Mucosa of rectum (tissue), 2 donors: Measurements from ENCODE around the gene AXIN2.

ENCODE experiments used
- H3K27ac ChIP-seq, 2 donors: one replicate each; pipeline ENCODE4 v1.7.0; 2013; ENCODE audit warnings: inconsistent platforms in 2 of 2, low read depth in 2 of 2, low read length in 2 of 2
- H3K27me3 ChIP-seq, 2 donors: one replicate each; pipeline ENCODE4 v1.7.0; 2013; ENCODE audit warnings: low read length in 2 of 2; ENCODE audit not compliant: control insufficient read depth in 2 of 2, insufficient read depth in 2 of 2
- H3K36me3 ChIP-seq, 2 donors: one replicate each; pipeline ENCODE4 v1.7.0; 2013; ENCODE audit warnings: low read length in 2 of 2; ENCODE audit not compliant: control insufficient read depth in 2 of 2, insufficient read depth in 2 of 2
- H3K4me1 ChIP-seq, 2 donors: one replicate each; pipeline ENCODE4 v1.7.0; 2013; ENCODE audit warnings: low read length in 2 of 2, mild to moderate bottlenecking in 1 of 2; ENCODE audit not compliant: control insufficient read depth in 2 of 2, insufficient read depth in 2 of 2
- H3K4me3 ChIP-seq, 2 donors: one replicate each; pipeline ENCODE4 v1.7.0; 2013; ENCODE audit warnings: low read length in 2 of 2
- H3K9ac ChIP-seq, 2 donors: one replicate each; pipeline ENCODE4 v1.7.0; 2013; ENCODE audit warnings: low read length in 2 of 2, low read depth in 1 of 2, mild to moderate bottlenecking in 1 of 2
- H3K9me3 ChIP-seq, 2 donors: one replicate each; pipeline ENCODE4 v1.7.0; 2013; ENCODE audit warnings: low read length in 2 of 2; ENCODE audit not compliant: control insufficient read depth in 2 of 2
- donor health status: healthy.
- donor health status: Normal muscosa, but diverticular disease.

AXIN2 gene

GRCh38 chr17:65593855-65594845, 32.7 kb upstream of the AXIN2 start:
- Histone ChIP-seq H3K9ac (no peak overlapping the region), H3K27ac (no peak overlapping the region), H3K4me1 (peaks cover 4 to 7% of the 10 kb centered on the region in 2 donors), H3K4me3 (no peak overlapping the region), H3K36me3 (no peaks in the 10 kb centered on the region), H3K27me3 (no peaks in the 10 kb centered on the region), H3K9me3 (no peaks in the 10 kb centered on the region)

- H3K36me3 ChIP-seq, result no peaks in the 10 kb centered on the region
- no peaks in the 10 kb centered on the region for H3K9me3 ChIP-seq
- no peak overlapping the region for H3K9ac ChIP-seq
- H3K27me3 ChIP-seq, result no peaks in the 10 kb centered on the region
- peaks cover 12 to 15% of the 10 kb centered on the region in 2 donors for H3K4me1 ChIP-seq
- H3K27ac ChIP-seq, result no peak overlapping the region
- H3K4me3 ChIP-seq, result no peak overlapping the region
These were observed 31.8 kb upstream of the AXIN2 start for GRCh38 chr17:65593092-65593854.

GRCh38 chr17:65592125-65592965, 30.9 kb upstream of the AXIN2 start:
- H3K36me3 ChIP-seq, result no peaks in the 10 kb centered on the region
- H3K9ac ChIP-seq, result no peak overlapping the region
- no peak overlapping the region for H3K4me3 ChIP-seq
- no peaks in the 10 kb centered on the region for H3K9me3 ChIP-seq
- H3K4me1 ChIP-seq, result peaks cover 15 to 20% of the 10 kb centered on the region in 2 donors
- H3K27ac ChIP-seq, result no peak overlapping the region
- no peaks in the 10 kb centered on the region for H3K27me3 ChIP-seq

- H3K27ac ChIP-seq, result peak overlapping the region; percentile 75 to 89
- no peaks in the 10 kb centered on the region for H3K27me3 ChIP-seq
- H3K9ac ChIP-seq, result peak overlapping the region in 1 of 2 donors; percentile 59
- peaks cover 12 to 28% of the 10 kb centered on the region in 2 donors for H3K4me1 ChIP-seq
- no peaks in the 10 kb centered on the region for H3K36me3 ChIP-seq
- no peaks in the 10 kb centered on the region for H3K9me3 ChIP-seq
- H3K4me3 ChIP-seq, result no peak overlapping the region
These were observed 27.9 kb upstream of the AXIN2 start for GRCh38 chr17:65589321-65589720.

- H3K27ac ChIP-seq, result peak overlapping the region; percentile 75 to 89
- H3K27me3 ChIP-seq, result no peaks in the 10 kb centered on the region
- H3K9me3 ChIP-seq, result no peaks in the 10 kb centered on the region
- H3K36me3 ChIP-seq, result no peaks in the 10 kb centered on the region
- peak overlapping the region; percentile 2 to 59 for H3K9ac ChIP-seq
- peak overlapping the region; percentile 19 to 37 for H3K4me3 ChIP-seq
- H3K4me1 ChIP-seq, result peaks cover 12 to 28% of the 10 kb centered on the region in 2 donors
These were observed 26.8 kb upstream of the AXIN2 start for GRCh38 chr17:65588181-65588808.

GRCh38 chr17:65587534-65588180, 26.2 kb upstream of the AXIN2 start:
- Histone ChIP-seq H3K27me3 (no peaks in the 10 kb centered on the region), H3K27ac (peak overlapping the region; percentile 43 to 65), H3K4me1 (peaks cover 12 to 28% of the 10 kb centered on the region in 2 donors), H3K36me3 (no peaks in the 10 kb centered on the region), H3K4me3 (no peak overlapping the region), H3K9ac (no peak overlapping the region), H3K9me3 (no peaks in the 10 kb centered on the region)

- H3K27me3 ChIP-seq, result no peaks in the 10 kb centered on the region
- no peak overlapping the region for H3K4me3 ChIP-seq
- peaks cover 12 to 28% of the 10 kb centered on the region in 2 donors for H3K4me1 ChIP-seq
- H3K9me3 ChIP-seq, result no peaks in the 10 kb centered on the region
- H3K36me3 ChIP-seq, result no peaks in the 10 kb centered on the region
- no peak overlapping the region for H3K9ac ChIP-seq
- H3K27ac ChIP-seq, result no peak overlapping the region
These were observed 25.5 kb upstream of the AXIN2 start for GRCh38 chr17:65586899-65587298.

- Histone ChIP-seq H3K9ac (no peak overlapping the region), H3K36me3 (no peaks in the 10 kb centered on the region), H3K4me1 (peaks cover 12 to 28% of the 10 kb centered on the region in 2 donors), H3K4me3 (no peak overlapping the region), H3K27me3 (no peaks in the 10 kb centered on the region), H3K9me3 (no peaks in the 10 kb centered on the region), H3K27ac (no peak overlapping the region)
These were observed 23.4 kb upstream of the AXIN2 start for GRCh38 chr17:65584604-65585521.
